HepG2 (cell line): ENCODE data around the gene NBL1. TPM values are rescaled to one million over a fixed set of nuclear protein-coding genes. Genes with fewer than 3 reads are reported as not detected.
A peak's percentile ranks its signal among the peaks of the same experiment; 100 is the strongest.

Experiments used
- AGO1 ChIP-seq: fragments of 200-400 bp; formaldehyde crosslinking; IDR thresholded peaks from 2 replicates; pipeline ENCODE4 v1.6.1; 2017; ENCODE audit warnings: mild to moderate bottlenecking, low read depth, low read length, moderate library complexity; ENCODE audit not compliant: poor library complexity, severe bottlenecking
- ATM ChIP-seq: fragments of 450-650 bp; IDR thresholded peaks from 2 replicates; pipeline ENCODE4 v1.7.1; 2017; ENCODE audit warnings: mild to moderate bottlenecking, borderline replicate concordance
- CBX5 ChIP-seq: sonication (generic); formaldehyde crosslinking; IDR thresholded peaks from 2 replicates; pipeline ENCODE4 v1.4.0; 2020; ENCODE audit warnings: missing genetic modification reagents, borderline replicate concordance
- ETV5 ChIP-seq: IDR thresholded peaks from 2 replicates; pipeline ENCODE4 v1.6.1; 2018; ENCODE audit warnings: missing biosample characterization, missing genetic modification reagents, inconsistent platforms, borderline replicate concordance
- FIP1L1 ChIP-seq: fragments of 200-400 bp; formaldehyde crosslinking; IDR thresholded peaks from 2 replicates; pipeline ENCODE4 v1.6.1; 2018; ENCODE audit warnings: low read depth, mild to moderate bottlenecking, low read length, moderate library complexity, borderline replicate concordance; ENCODE audit not compliant: insufficient read depth
- KDM4B ChIP-seq: sonication (generic); formaldehyde crosslinking; IDR thresholded peaks from 2 replicates; pipeline ENCODE4 v1.4.0; 2020; ENCODE audit warnings: missing genetic modification reagents
- KDM5A ChIP-seq: fragments of 200-600 bp; sonication (generic); IDR thresholded peaks from 2 replicates; pipeline ENCODE4 v1.7.0; 2018; ENCODE audit warnings: antibody characterized with exemption, mild to moderate bottlenecking, low read length, borderline replicate concordance
- KLF11 ChIP-seq: IDR thresholded peaks from 2 replicates; pipeline ENCODE4 v1.6.1; 2016; ENCODE audit warnings: missing compliant biosample characterization
- KLF16 ChIP-seq, 2 experiments: sonication (generic) in 1 of 2; formaldehyde crosslinking in 1 of 2; IDR thresholded peaks; 2 replicates each; pipeline versions ENCODE4 v1.6.1 to v1.8.0; 2016 to 2023; ENCODE audit warnings: missing genetic modification reagents in 2 of 2, missing compliant biosample characterization in 1 of 2
- NKX3-1 ChIP-seq: sonication (generic); formaldehyde crosslinking; IDR thresholded peaks from 2 replicates; pipeline ENCODE4 v1.5.0; 2020; ENCODE audit warnings: missing genetic modification reagents
- NPAS2 ChIP-seq: sonication (generic); formaldehyde crosslinking; IDR thresholded peaks from 2 replicates; pipeline ENCODE4 v1.8.0; 2022; ENCODE audit warnings: mild to moderate bottlenecking, missing genetic modification reagents, borderline replicate concordance
- TFE3 ChIP-seq: IDR thresholded peaks from 2 replicates; pipeline ENCODE4 v1.6.1; 2016
- THRA ChIP-seq: sonication (generic); formaldehyde crosslinking; IDR thresholded peaks from 2 replicates; pipeline ENCODE4 v1.4.0; 2020; ENCODE audit warnings: missing genetic modification reagents, borderline replicate concordance
- XBP1 ChIP-seq: sonication (generic); formaldehyde crosslinking; IDR thresholded peaks from 2 replicates; pipeline ENCODE4 v1.5.0; 2020; ENCODE audit warnings: missing genetic modification reagents
- ZFAT ChIP-seq: sonication (generic); formaldehyde crosslinking; conservative IDR thresholded peaks from 2 replicates; pipeline ENCODE4 v1.8.1; 2023; ENCODE audit warnings: missing genetic modification reagents, inconsistent platforms
- ZFP37 ChIP-seq: sonication (generic); formaldehyde crosslinking; IDR thresholded peaks from 2 replicates; pipeline ENCODE4 v1.4.0; 2020; ENCODE audit warnings: missing genetic modification reagents, borderline replicate concordance
- ZFP82 ChIP-seq: sonication (generic); formaldehyde crosslinking; IDR thresholded peaks from 2 replicates; pipeline ENCODE4 v1.5.1; 2020; ENCODE audit warnings: mild to moderate bottlenecking, missing genetic modification reagents, borderline replicate concordance
- ZKSCAN1 ChIP-seq: fragments of 150-350 bp; IDR thresholded peaks from 2 replicates; pipeline ENCODE4 v1.6.1; 2014; ENCODE audit warnings: low read length
- ZNF101 ChIP-seq: sonication (generic); formaldehyde crosslinking; IDR thresholded peaks from 2 replicates; pipeline ENCODE4 v1.4.0; 2020; ENCODE audit warnings: mild to moderate bottlenecking, low read depth, missing genetic modification reagents, borderline replicate concordance
- ZNF121 ChIP-seq: sonication (generic); formaldehyde crosslinking; IDR thresholded peaks from 2 replicates; pipeline ENCODE4 v1.5.0; 2020; ENCODE audit warnings: mild to moderate bottlenecking, missing genetic modification reagents
- ZNF263 ChIP-seq: sonication (generic); formaldehyde crosslinking; IDR thresholded peaks from 2 replicates; pipeline ENCODE4 v1.4.0; 2020; ENCODE audit warnings: missing genetic modification reagents
- ZNF510 ChIP-seq: sonication (generic); formaldehyde crosslinking; IDR thresholded peaks from 2 replicates; pipeline ENCODE4 v1.4.0; 2020; ENCODE audit warnings: low read depth, mild to moderate bottlenecking, missing genetic modification reagents
- ZNF891 ChIP-seq: sonication (generic); formaldehyde crosslinking; IDR thresholded peaks from 2 replicates; pipeline ENCODE4 v1.5.0; 2020; ENCODE audit warnings: mild to moderate bottlenecking, missing genetic modification reagents
- polyA plus RNA-seq, 8 experiments: library from polyadenylated mRNA; depleted of rRNA in 3 of 8; stranded (reverse) in 7 of 8; unstranded in 1 of 8; fragments of >200 nt; fragmentation: Illumina TruSeq in 4 of 8; extraction: Trizol in 4 of 8; gene quantifications; 2 replicates each; pipeline versions ENCODE4 v1.2.1 to v1.2.3, GENCODE V29; 2011 to 2016; ENCODE audit warnings: low read depth in 4 of 8, missing spikeins in 1 of 8, mixed read lengths in 1 of 8; ENCODE audit not compliant: insufficient read depth in 1 of 8
- total RNA-seq, 5 experiments: library from RNA; depleted of rRNA; stranded (reverse); fragments of >200 nt; fragmentation: Illumina TruSeq; extraction: Trizol; gene quantifications; 2 replicates each; pipeline ENCODE4 v1.2.3, GENCODE V29; 2016; ENCODE audit warnings: low read depth in 1 of 5
- TF ChIP-seq, protein P1 (sequence below): sonication (generic); formaldehyde crosslinking; conservative IDR thresholded peaks from 2 replicates; pipeline ENCODE4 v1.8.0; 2022; ENCODE audit warnings: mild to moderate bottlenecking, moderate library complexity, missing genetic modification reagents
- TF ChIP-seq, protein P2 (sequence below): sonication (generic); formaldehyde crosslinking; conservative IDR thresholded peaks from 2 replicates; pipeline ENCODE4 v1.4.0; 2020; ENCODE audit warnings: missing genetic modification reagents

Gene NBL1
- total and polyA plus RNA-seq, 2 of the 13 experiments (the other 11 are each of a cell fraction or from before 2014, with no cell fraction given): 2.7 to 13.8 TPM

DNA sequence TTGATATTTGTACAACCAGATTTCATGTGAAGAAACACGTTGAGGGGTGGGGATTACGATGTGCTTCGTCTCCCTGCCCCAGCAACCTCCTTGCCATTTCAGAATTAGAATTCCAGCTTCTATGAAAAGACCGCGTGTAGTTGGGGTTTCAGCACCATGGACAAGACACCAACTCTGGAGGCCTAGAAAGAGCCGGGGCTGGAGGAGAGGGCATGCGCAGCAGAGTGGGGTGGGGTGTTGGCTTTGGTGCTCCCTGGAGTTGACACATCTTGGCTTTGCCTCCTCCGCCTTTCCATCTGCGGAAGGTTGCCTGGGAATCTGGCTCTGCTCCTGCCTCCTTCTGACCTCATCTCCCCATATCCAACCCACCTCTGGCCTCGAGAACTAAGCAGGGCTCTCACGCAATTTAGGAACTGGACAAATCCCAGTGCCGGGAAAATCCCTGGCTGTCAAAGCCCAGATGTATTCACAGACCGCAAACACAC, 32.4 kb downstream of the NBL1 start (continued):
- TF ChIP-seq ZNF101 (CRISPR knock-in tag): no peak
- 0 out of 4 replicates have a peak, but pooled peaks of 1 of the 2 experiments have one; percentile 60 for TF ChIP-seq KLF16 (CRISPR knock-in tag; IDR thresholded peaks at IDR 0.05)
- no peak for TF ChIP-seq ZFP82
- no peak for TF ChIP-seq ATM
- TF ChIP-seq, protein P1, sequence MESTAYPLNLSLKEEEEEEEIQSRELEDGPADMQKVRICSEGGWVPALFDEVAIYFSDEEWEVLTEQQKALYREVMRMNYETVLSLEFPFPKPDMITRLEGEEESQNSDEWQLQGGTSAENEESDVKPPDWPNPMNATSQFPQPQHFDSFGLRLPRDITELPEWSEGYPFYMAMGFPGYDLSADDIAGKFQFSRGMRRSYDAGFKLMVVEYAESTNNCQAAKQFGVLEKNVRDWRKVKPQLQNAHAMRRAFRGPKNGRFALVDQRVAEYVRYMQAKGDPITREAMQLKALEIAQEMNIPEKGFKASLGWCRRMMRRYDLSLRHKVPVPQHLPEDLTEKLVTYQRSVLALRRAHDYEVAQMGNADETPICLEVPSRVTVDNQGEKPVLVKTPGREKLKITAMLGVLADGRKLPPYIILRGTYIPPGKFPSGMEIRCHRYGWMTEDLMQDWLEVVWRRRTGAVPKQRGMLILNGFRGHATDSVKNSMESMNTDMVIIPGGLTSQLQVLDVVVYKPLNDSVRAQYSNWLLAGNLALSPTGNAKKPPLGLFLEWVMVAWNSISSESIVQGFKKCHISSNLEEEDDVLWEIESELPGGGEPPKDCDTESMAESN (CRISPR knock-in tag): no peak
- no peak for TF ChIP-seq ZFAT (CRISPR knock-in tag)
- TF ChIP-seq CBX5 (CRISPR knock-in tag): no peak
- no peak for TF ChIP-seq ZNF510 (CRISPR knock-in tag)
- TF ChIP-seq, protein P2, sequence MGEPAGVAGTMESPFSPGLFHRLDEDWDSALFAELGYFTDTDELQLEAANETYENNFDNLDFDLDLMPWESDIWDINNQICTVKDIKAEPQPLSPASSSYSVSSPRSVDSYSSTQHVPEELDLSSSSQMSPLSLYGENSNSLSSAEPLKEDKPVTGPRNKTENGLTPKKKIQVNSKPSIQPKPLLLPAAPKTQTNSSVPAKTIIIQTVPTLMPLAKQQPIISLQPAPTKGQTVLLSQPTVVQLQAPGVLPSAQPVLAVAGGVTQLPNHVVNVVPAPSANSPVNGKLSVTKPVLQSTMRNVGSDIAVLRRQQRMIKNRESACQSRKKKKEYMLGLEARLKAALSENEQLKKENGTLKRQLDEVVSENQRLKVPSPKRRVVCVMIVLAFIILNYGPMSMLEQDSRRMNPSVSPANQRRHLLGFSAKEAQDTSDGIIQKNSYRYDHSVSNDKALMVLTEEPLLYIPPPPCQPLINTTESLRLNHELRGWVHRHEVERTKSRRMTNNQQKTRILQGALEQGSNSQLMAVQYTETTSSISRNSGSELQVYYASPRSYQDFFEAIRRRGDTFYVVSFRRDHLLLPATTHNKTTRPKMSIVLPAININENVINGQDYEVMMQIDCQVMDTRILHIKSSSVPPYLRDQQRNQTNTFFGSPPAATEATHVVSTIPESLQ (CRISPR knock-in tag): no peak
- TF ChIP-seq ZKSCAN1: no peak
- no peak for TF ChIP-seq KDM4B (CRISPR knock-in tag)
- no peak for TF ChIP-seq ZNF891 (CRISPR knock-in tag)
- peak; percentile 49; the same call in 1 of the 2 replicates for TF ChIP-seq THRA (CRISPR knock-in tag)
- TF ChIP-seq FIP1L1: no peak
- TF ChIP-seq KDM5A: no peak
- no peak for TF ChIP-seq NPAS2
- TF ChIP-seq ZNF263 (CRISPR knock-in tag): 0 out of 2 replicates have a peak, but pooled peaks have one; percentile 29
- no peak for TF ChIP-seq XBP1 (CRISPR knock-in tag)
- TF ChIP-seq ZFP37 (CRISPR knock-in tag): no peak
- TF ChIP-seq TFE3 (CRISPR knock-in tag): peak; percentile 63
- TF ChIP-seq AGO1: no peak
- no peak for TF ChIP-seq ZNF121 (CRISPR knock-in tag)
- TF ChIP-seq KLF11 (CRISPR knock-in tag): 0 out of 2 replicates have a peak, but pooled peaks have one; percentile 72
- TF ChIP-seq ETV5: no peak
- TF ChIP-seq NKX3-1 (CRISPR knock-in tag): no peak; the same call in 1 of the 2 replicates
